GM23338 (cell line): Measurements from ENCODE around the gene RSU1. TPM values are rescaled to one million over a fixed set of nuclear protein-coding genes. Genes with fewer than 3 reads are reported as not detected.

Experiments
- ATAC-seq: fragments of 200-7000 bp; cut with Tn5 transposase; 3 replicates; pipeline ENCODE4 v1.9.1; 2020
- DNase-seq: peaks from one replicate; pipeline ENCODE4 v3.0.0-alpha.2; 2015; ENCODE audit warnings: low spot score
- H2AFZ ChIP-seq: fragments of 200-600 bp; sonication (generic); 2 replicates; pipeline ENCODE4 v1.8.0; 2016; ENCODE audit warnings: antibody characterized with exemption, mild to moderate bottlenecking, moderate library complexity
- H3F3A ChIP-seq: fragments of 200-600 bp; sonication (generic); replicated peaks from 2 replicates; pipeline ENCODE4 v1.8.0; 2017; ENCODE audit warnings: antibody characterized with exemption, mixed run types, low read depth
- H3K27ac ChIP-seq: fragments of 200-600 bp; sonication (generic); 2 replicates; pipeline ENCODE4 v1.6.1; 2016; ENCODE audit warnings: low read depth
- H3K27me3 ChIP-seq: fragments of 200-600 bp; sonication (generic); 2 replicates; pipeline ENCODE4 v1.8.0; 2016; ENCODE audit warnings: mild to moderate bottlenecking, mixed run types, moderate library complexity; ENCODE audit not compliant: insufficient read depth
- H3K36me3 ChIP-seq: fragments of 200-600 bp; sonication (generic); 2 replicates; pipeline ENCODE4 v1.8.0; 2016; ENCODE audit warnings: mild to moderate bottlenecking; ENCODE audit not compliant: insufficient read depth
- H3K4me1 ChIP-seq: fragments of 200-600 bp; sonication (generic); 2 replicates; pipeline ENCODE4 v1.8.0; 2016; ENCODE audit warnings: mild to moderate bottlenecking, moderate library complexity; ENCODE audit not compliant: insufficient read depth
- H3K4me2 ChIP-seq: fragments of 200-600 bp; sonication (generic); 2 replicates; pipeline ENCODE4 v1.7.1; 2017; ENCODE audit warnings: mixed run types
- H3K4me3 ChIP-seq: fragments of 200-600 bp; sonication (generic); 2 replicates; pipeline ENCODE4 v1.6.1; 2016; ENCODE audit warnings: mixed run types
- H3K79me2 ChIP-seq: fragments of 200-600 bp; sonication (generic); replicated peaks from 2 replicates; pipeline ENCODE4 v1.8.0; 2017; ENCODE audit warnings: mild to moderate bottlenecking; ENCODE audit not compliant: insufficient read depth
- H3K9me2 ChIP-seq: fragments of 200-600 bp; sonication (generic); 2 replicates; pipeline ENCODE4 v1.8.0; 2017; ENCODE audit not compliant: insufficient read depth
- H4K20me1 ChIP-seq: fragments of 200-600 bp; sonication (generic); replicated peaks from 2 replicates; pipeline ENCODE4 v1.8.0; 2017; ENCODE audit warnings: mild to moderate bottlenecking; ENCODE audit not compliant: insufficient read depth
- H3K27ac Mint-ChIP-seq: 2 replicates; pipeline ENCODE4 v1.8.0; 2020; ENCODE audit warnings: inconsistent platforms, mild to moderate bottlenecking, moderate library complexity, mixed read lengths
- H3K27me3 Mint-ChIP-seq: 3 replicates; pipeline ENCODE4 v1.8.0; 2022; ENCODE audit warnings: low read depth, mild to moderate bottlenecking, moderate library complexity, mixed read lengths, inconsistent platforms; ENCODE audit not compliant: insufficient read depth, poor library complexity
- H3K36me3 Mint-ChIP-seq: 3 replicates; pipeline ENCODE4 v1.8.0; 2021; ENCODE audit warnings: low read depth, mild to moderate bottlenecking, inconsistent platforms, moderate library complexity, mixed read lengths
- H3K4me1 Mint-ChIP-seq: 3 replicates; pipeline ENCODE4 v1.8.0; 2020; ENCODE audit warnings: mild to moderate bottlenecking, inconsistent platforms, mixed read lengths
- H3K4me3 Mint-ChIP-seq: 3 replicates; pipeline ENCODE4 v1.8.0; 2021; ENCODE audit warnings: moderate library complexity, mild to moderate bottlenecking, inconsistent platforms, mixed read lengths
- H3K9me3 Mint-ChIP-seq: 3 replicates; pipeline ENCODE4 v1.8.0; 2020; ENCODE audit warnings: moderate library complexity, mild to moderate bottlenecking, inconsistent platforms, mixed read lengths
- CREB1 ChIP-seq: fragments of 250-450 bp; sonication (Bioruptor Pico); IDR thresholded peaks from 2 replicates; pipeline ENCODE4 v1.5.0; 2020; ENCODE audit warnings: low read depth, mild to moderate bottlenecking, moderate library complexity
- CTCF ChIP-seq, 2 experiments: fragments of 200-600 bp in 1 of 2; sonication (generic) in 1 of 2; conservative IDR thresholded peaks; 2 replicates each; pipeline versions ENCODE4 v1.5.1 to v1.6.1; 2016 to 2017; ENCODE audit warnings: antibody characterized with exemption in 2 of 2, low read depth in 2 of 2, mild to moderate bottlenecking in 2 of 2, moderate library complexity in 1 of 2
- JUNB ChIP-seq: IDR thresholded peaks from one replicate; pipeline ENCODE4 v1.6.1; 2016; ENCODE audit warnings: antibody characterized with exemption; ENCODE audit not compliant: unreplicated experiment
- REST ChIP-seq: IDR thresholded peaks from one replicate; pipeline ENCODE4 v1.6.1; 2018; ENCODE audit warnings: antibody characterized with exemption; ENCODE audit not compliant: unreplicated experiment
- STAT1 ChIP-seq: IDR thresholded peaks from one replicate; pipeline ENCODE4 v1.6.1; 2016; ENCODE audit warnings: antibody characterized with exemption; ENCODE audit not compliant: unreplicated experiment
- ZNF462 ChIP-seq: fragments of 250-450 bp; sonication (Bioruptor Pico); IDR thresholded peaks from 2 replicates; pipeline ENCODE4 v1.5.0; 2020; ENCODE audit warnings: mild to moderate bottlenecking, moderate library complexity
- polyA plus RNA-seq: library from polyadenylated mRNA; unstranded; fragments of >200 nt; fragmentation: Nextera tagmentation; extraction: Ambion mirVana; gene quantifications from 2 replicates; pipeline ENCODE4 v1.2.1, GENCODE V29; 2016
- total RNA-seq: library from RNA; depleted of rRNA; stranded (reverse); fragments of >200 nt; shearing (Covaris generic); gene quantifications from 2 replicates; pipeline ENCODE4 v1.2.3, GENCODE V29; 2014

RSU1 gene
- total and polyA plus RNA-seq, 2 experiments from 2014 or later: 62.7 to 96.2 TPM

GRCh38 chr10:16745061-16745460, 72.2 kb downstream of the RSU1 start (continued):
- TF ChIP-seq CTCF (conservative IDR thresholded peaks at IDR 0.05; ENCODE audit: low read depth in 2 of 2): no peak
- TF ChIP-seq CREB1 (CRISPR knock-in tag): no peak
- TF ChIP-seq STAT1: no peak
- TF ChIP-seq REST: no peak

GRCh38 chr10:16742165-16742960, 74.9 kb downstream of the RSU1 start:
- no peaks in the 10 kb centered on the region for H3K9me2 ChIP-seq
- no peak overlapping the region for H3K27ac Mint-ChIP-seq
- no peaks in the 10 kb centered on the region for H3K4me1 ChIP-seq
- H3K79me2 ChIP-seq: no peaks in the 10 kb centered on the region
- no peaks in the 10 kb centered on the region for H3K27me3 ChIP-seq
- no peak for TF ChIP-seq CREB1 (CRISPR knock-in tag)
- TF ChIP-seq ZNF462 (CRISPR knock-in tag): no peak
- TF ChIP-seq JUNB: no peak
- no peaks in the 10 kb centered on the region for H4K20me1 ChIP-seq
- no peak overlapping the region for H2AFZ ChIP-seq
- no peaks in the 10 kb centered on the region for H3F3A ChIP-seq
- DNase-seq (no peak), ATAC-seq (no peak)
- no peak overlapping the region for H3K4me3 Mint-ChIP-seq
- H3K4me1 Mint-ChIP-seq: no peaks in the 10 kb centered on the region
- H3K9me3 Mint-ChIP-seq: peaks cover 6% of the 10 kb centered on the region; the same call in 1 of the 3 replicates
- peaks cover 20% of the 10 kb centered on the region; the same call in 2 of the 3 replicates for H3K36me3 Mint-ChIP-seq
- no peaks in the 10 kb centered on the region for H3K27me3 Mint-ChIP-seq
- no peak overlapping the region for H3K4me2 ChIP-seq
- H3K4me3 ChIP-seq: no peak overlapping the region
- no peaks in the 10 kb centered on the region for H3K36me3 ChIP-seq
- H3K27ac ChIP-seq: no peak overlapping the region
